AG08396 (cell line): ENCODE results near the gene MYOM1.

Experiments
- DNase-seq: peaks from one replicate; pipeline ENCODE4 v3.0.0; 2012; ENCODE audit warnings: low spot score, mixed read lengths

The MYOM1 gene

DNA sequence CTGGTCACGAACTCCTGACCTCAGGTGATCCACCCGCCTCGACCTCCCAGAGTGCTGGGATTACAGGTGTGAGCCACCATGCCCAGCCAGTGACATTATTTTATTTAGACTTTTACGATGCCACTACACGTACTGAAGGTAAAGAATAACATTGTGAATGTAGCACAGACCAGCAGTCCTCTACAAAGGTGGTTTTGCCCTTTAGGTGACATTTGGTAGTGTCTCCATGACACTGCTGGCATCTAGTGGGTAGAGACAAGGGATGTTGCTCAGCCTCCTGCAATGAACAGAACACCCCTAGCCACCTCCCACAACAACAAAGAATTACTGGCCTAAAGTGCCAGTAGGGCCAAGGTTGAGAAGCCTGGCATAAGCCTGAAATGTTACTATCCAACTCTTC is 69.5 kb downstream of the MYOM1 start:
- DNase-seq: no peak

DNA sequence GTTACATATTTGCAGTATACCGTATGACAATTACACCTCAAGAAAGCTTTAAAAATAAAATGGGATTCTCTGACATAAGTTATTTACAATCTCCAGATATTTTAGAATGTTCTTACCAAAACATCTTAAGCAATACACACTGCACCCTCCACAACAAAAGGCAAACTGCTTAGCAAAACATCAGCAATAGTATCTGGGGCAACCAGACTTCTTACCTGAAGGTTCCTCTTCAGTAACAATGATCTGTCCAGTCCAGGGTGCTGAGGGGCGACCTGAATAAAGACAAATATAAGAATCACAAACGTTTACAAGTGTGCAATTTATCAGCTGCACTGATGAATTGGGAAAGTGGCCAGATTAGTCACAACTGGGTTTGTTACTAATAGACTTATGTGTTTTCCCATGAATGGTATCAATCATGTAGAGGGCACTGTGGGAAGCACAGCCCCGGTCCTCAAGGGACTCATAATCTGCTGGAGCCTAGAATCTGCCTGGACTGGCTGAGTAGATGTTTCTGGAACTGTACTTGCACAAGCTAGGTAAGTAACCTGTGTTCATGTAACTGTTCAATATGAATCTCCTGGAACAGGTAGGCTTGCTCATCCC is 70.7 kb downstream of the MYOM1 start:
- no peak for DNase-seq

GRCh38 chr18:3147935-3148554 is 71.7 kb downstream of the MYOM1 start:
- DNase-seq: no peak

DNA sequence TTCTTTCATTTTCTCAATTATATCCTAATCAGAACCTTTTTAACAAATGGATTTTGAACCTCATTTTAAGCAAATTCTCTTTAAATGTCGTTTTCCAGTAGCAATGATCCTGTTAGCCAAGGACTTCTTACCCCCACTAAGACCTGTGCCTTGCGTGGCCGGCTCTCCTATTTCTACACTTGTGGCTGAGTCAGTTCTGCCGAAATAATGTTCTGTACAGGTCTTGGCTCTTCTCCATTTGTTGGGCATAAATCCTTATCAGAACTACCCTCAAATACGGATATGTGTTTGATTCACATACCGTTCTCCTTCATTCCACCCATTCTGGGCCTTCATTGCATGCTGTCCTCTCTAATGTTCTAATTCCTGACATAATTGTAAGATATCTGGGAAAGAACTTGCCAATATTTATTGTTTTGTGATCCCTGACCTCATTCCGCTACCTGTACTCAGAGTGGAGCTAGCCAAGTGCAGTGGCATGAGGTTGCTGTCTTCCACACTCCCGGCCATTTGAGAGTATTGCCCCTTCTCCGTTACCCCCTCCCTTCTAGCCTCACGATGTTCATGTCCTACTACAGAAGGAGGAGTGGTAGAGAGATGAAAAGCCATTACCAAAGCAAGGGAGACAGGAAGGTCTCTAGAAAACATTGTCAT is 78.7 kb downstream of the MYOM1 start:
- DNase-seq: no peak

GRCh38 chr18:3140342-3140741 is 79.4 kb downstream of the MYOM1 start:
- DNase-seq: no peak

GRCh38 chr18:3139406-3139805 is 80.4 kb downstream of the MYOM1 start:
- DNase-seq: no peak

- no peak for DNase-seq
Observed at GRCh38 chr18:3138274-3138975, 81.3 kb downstream of the MYOM1 start.

DNA sequence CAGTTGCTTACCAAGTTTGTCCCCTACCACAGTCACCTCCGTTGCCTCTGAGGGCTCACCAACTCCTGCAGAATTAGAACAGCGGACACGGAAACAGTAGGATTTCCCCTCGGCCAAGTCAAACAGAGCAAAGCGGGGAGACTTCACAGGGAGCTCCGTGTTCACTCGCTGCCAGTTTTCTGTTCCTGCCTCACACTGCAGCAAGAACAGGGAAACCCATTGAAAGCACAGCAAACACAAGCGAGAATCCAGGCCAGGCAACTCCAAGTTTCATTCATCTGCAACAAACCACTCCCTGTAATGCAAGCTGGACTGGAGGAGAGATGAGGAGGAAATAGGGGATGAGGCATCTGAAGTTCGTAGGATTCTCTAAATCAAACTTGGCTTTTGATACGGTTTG is 84.2 kb downstream of the MYOM1 start:
- no peak for DNase-seq

- DNase-seq: no peak
Observed at GRCh38 chr18:3132700-3133099, 87.1 kb downstream of the MYOM1 start.

DNA sequence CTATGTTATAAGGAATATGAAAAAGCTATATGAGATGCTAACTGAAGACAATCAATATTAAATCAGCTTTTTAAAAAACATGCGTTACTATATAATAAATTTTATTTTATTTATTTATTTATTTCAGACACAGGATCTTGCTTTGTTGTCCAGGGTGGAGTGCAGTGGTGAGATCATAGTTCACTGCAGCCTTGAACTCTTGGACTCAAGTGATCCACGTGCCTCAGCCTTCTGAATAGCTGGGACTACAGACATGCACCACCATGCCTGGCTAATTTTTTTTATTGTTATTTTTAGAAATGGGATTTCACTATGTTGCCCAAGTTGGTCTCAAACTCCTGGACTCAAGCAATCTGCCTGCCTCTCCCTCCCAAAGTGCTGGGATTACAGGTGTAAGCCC is 89.4 kb downstream of the MYOM1 start:
- no peak for DNase-seq

DNA sequence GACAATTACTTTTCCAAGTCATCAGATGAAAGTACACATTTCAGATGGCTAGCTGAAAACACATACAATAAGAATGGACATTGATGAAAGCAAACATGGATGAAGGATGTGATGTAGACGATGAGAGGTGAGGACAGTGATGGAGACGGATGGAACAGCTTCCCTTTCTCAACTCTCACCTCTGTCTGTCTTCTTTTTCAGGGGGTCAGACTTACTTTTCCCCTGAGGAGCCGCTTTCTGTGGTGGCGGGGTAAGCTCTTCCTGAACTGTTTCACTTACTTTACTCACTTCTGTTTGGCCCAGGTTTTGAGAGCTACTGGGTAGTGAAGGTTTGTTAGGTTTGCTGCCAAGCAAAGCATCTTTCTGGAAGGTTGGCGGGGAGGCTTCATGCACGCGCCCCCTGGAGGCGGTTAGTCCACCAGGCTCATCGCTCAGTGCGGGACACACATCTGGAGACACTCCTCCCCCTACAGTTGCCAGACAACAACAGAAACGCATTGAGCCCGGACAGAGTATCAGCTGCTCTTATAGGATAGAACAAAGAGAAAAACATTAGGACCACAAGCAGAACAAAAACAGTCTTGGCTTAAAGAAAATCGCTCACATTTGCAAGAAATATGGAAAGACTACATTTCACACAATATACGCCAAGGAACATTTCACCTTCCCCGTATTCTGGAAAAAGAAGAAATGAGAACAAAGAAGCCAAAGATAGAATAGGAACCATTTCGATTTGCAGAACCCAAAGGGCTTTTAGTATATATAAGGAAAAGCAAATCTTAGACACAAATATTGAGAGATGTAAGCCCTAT is 90.5 kb downstream of the MYOM1 start:
- peak; percentile 81 for DNase-seq

GRCh38 chr18:3126457-3127097 is 93.2 kb downstream of the MYOM1 start:
- DNase-seq: no peak

DNA sequence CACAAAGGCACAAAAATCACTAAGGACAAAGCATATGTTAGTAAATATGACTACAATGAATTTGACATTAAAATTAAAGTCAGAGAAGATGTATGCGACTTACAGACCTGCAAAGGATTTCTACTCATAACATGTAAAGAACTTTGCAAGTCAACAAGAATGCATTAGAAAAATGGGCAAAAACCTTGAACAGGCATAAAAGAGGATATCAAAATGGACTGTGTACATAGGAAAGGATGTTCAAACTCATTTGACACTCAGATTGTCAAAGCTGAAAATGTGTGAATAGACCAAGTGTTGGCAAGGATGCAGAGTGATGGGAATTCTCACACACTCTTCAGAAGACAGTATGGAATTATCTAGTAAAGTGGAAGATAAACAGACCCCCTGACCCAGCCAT is 94.9 kb downstream of the MYOM1 start:
- DNase-seq: no peak

- no peak for DNase-seq
Observed at GRCh38 chr18:3122851-3123250, 96.9 kb downstream of the MYOM1 start.

DNA sequence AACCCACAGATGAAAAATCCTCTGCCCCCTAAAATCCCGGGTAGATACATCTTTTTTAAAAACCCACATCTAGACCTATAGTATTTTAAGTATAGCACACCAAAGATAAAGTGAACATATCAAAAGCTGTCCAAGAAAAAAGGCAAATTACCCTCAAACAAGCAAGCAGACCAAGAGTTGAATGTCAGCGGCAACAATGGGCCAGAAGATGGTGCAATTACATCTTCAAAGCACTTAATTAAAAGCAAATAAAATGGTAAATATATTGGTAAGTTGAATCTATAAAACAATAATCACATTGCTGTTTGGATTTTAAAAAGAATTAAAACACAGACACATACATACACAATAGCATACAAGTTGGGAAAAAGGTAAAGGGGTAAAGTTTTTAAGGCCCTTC is 98.5 kb downstream of the MYOM1 start:
- DNase-seq: no peak

GRCh38 chr18:3120356-3120755 is 99.4 kb downstream of the MYOM1 start:
- DNase-seq: no peak

GRCh38 chr18:3119401-3120341 is 100.1 kb downstream of the MYOM1 start:
- DNase-seq: no peak

GRCh38 chr18:3118195-3119010 is 101.4 kb downstream of the MYOM1 start:
- DNase-seq: no peak

GRCh38 chr18:3117493-3118192 is 102.1 kb downstream of the MYOM1 start:
- no peak for DNase-seq
